GM18520 (cell line): ENCODE data around the gene TK2.

Experiments used
- ATAC-seq: cut with Tn5 transposase; IDR thresholded peaks from one replicate; pipeline ENCODE4 v1.9.1; 2021; ENCODE audit not compliant: unreplicated experiment

TK2 gene

GRCh38 chr16:66485376-66485775, 64.5 kb downstream of the TK2 start:
- ATAC-seq = no peak

- ATAC-seq = no peak
Observed at GRCh38 chr16:66484453-66485213, 65.3 kb downstream of the TK2 start.

GRCh38 chr16:66483689-66484452, 66.1 kb downstream of the TK2 start:
- ATAC-seq = no peak

GRCh38 chr16:66481943-66482390, 68.0 kb downstream of the TK2 start:
- ATAC-seq = no peak

- ATAC-seq = no peak
Observed at GRCh38 chr16:66481081-66481942, 68.6 kb downstream of the TK2 start.

- ATAC-seq = no peak
Observed at GRCh38 chr16:66480265-66481080, 69.4 kb downstream of the TK2 start.

GRCh38 chr16:66479661-66480264, 70.2 kb downstream of the TK2 start:
- ATAC-seq = no peak

GRCh38 chr16:66478733-66479511, 71.0 kb downstream of the TK2 start:
- ATAC-seq = peak; percentile 56

GRCh38 chr16:66477028-66477515, 72.8 kb downstream of the TK2 start:
- no peak for ATAC-seq

GRCh38 chr16:66476328-66477027, 73.4 kb downstream of the TK2 start:
- no peak for ATAC-seq

- no peak for ATAC-seq
Observed at GRCh38 chr16:66475232-66475631, 74.7 kb downstream of the TK2 start.

GRCh38 chr16:66474750-66475199, 75.1 kb downstream of the TK2 start:
- peak; percentile 94 for ATAC-seq

GRCh38 chr16:66473654-66474519, 76.0 kb downstream of the TK2 start:
- ATAC-seq = no peak

GRCh38 chr16:66473051-66473571, 76.8 kb downstream of the TK2 start:
- no peak for ATAC-seq

- ATAC-seq = no peak
Observed at GRCh38 chr16:66471716-66472393, 78.1 kb downstream of the TK2 start.

- ATAC-seq = no peak
Observed at GRCh38 chr16:66471264-66471663, 78.7 kb downstream of the TK2 start.

GRCh38 chr16:66470556-66470955, 79.4 kb downstream of the TK2 start:
- ATAC-seq = no peak
